ENCODE results near the gene BANF1.

BANF1 gene

DNA sequence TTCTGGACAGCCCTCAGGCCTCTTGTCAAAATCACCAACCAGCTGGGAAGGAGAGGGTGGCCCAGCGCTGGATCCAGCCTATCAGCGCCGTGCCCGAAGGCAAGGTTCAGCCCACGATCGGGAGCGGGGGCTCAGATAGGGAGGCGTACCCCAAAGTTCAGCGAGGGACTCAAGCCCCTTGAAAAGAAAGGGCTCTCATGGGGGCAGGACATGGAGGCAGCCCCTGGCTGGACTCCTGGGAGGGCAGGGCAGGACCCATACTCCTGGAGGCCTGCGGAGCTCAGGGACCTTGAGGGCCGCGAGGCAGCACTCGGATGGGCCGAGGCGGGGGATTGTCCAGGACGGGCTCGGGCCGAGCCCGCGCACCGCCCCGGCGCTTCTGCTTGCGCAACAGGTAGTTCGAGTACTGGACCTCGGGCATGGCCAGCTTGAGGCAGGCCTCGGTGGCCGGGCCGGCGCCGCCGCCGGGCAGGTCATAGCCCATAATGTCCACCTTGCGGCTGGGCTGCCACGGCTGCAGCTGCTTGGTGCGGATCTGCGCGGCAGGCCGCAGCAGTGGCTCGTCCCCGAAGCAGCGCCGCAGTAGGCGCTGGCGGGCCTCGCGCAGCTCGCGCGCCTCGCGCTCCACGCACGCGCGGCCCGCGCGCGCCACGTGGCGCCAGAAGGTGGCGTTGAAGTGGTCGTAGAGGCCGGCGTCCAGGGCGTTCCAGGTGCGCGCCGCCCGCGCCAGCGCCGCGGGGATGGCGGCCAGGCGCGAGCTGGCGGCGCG is 40.1 kb downstream of the BANF1 start:
- no peak for DNase-seq

DNA sequence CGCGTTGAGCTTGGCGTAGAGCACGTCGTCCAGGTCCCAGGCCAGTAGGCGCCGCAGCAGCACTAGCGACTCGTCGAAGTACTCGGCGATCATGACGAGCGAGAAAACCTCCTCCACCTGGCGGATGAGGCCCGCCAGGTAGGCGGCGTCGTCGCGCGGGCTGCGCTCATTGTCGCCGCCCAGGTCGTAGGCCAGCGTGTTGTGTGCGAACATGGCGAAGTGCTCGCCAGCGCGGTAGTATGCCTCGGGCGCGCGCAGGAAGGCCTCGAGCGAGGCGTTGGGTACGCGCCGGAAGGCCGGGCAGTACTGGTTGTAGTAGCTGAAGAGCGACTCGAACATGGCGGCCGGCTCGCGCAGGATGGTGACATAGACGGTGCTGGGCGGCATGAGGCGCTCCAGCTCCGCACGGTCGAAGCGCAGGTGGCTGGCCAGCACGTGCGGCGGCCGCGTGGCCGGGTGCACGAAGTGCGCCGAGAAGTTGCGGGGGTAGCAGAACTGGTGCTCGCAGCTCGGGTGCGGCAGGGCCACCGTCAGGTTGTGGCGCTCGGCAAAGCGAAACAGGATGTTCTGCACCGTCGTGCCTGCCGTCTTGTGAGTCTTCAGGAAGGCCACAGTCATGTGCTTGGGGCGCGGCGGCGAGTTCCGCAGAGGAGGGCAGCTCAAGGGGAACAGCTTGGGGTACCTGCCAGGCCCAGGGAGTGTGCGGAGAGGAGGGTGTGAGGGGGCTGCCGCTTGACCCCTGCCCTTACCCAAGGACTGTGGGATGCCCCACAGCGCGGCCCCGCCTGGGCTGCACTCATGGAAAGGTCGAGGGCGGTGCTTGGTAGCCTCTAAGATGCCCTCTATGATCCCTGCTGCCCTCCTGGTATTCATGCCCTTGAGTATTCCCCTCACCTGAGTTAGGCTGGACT is 40.9 kb downstream of the BANF1 start:
- no peak for DNase-seq

DNA sequence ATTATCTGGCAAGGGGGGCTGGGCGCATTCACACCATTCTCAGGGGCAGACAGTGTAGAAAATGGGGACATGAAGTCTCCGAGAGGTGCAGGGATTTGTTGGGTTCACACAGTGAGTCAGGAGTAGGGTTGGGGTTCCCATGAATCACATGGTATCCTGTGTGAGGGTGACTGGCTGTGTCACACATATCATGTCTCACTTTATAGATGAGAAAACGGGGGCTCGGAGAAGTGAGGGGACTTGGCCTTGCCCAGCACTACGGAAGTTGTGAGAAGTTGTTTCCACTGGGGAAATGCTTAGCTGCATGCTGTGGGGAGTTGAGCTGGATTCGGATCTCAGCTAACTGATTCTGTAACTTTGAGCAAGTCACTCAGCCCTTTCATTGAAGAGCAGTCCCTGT is 42.5 kb downstream of the BANF1 start:
- DNase-seq, result no peak

DNA sequence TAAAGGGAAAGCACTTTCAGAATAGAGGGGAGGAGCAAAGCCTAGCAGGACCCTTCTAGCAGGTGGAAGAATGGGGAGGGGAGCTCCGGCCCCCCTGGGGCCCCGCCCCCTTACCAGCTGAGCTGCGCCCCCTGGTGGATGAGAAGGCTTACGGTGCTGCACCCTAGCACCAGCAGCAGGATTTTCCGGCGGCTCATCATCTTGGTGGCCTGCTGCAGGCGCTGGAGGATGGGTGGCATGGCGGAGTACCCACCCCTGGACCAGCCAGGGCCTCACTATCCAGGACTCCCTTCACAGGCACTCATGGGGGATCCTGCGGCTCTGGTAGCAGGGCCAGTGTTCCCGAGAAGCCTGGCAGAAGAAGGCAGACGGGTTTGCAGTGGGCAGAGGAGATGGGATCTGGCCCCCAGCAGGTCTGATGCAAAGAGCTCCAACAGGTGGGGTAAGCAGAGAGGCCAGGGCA is 42.9 kb downstream of the BANF1 start:
- DNase-seq, result peak; percentile 58 to 81 (median 69)

GRCh38 chr11:66046901-66047300 is 44.6 kb downstream of the BANF1 start:
- DNase-seq, result no peak

- no peak for DNase-seq
These were observed 45.5 kb downstream of the BANF1 start for GRCh38 chr11:66047541-66048365.

GRCh38 chr11:66048547-66049323 is 46.4 kb downstream of the BANF1 start, which contains the start of gene GAL3ST3:
Gene GAL3ST3, minus strand, starts transcription at chr11:66049161. Its CDS starts 3,746 bp downstream, at chr11:66045415.
- DNase-seq, result peak in 2 of 3 experiments; percentile 23 to 44

GRCh38 chr11:66050581-66051231 is 48.4 kb downstream of the BANF1 start:
- peak in 2 of 3 experiments; percentile 32 to 56 for DNase-seq

GRCh38 chr11:66051371-66051765 is 49.1 kb downstream of the BANF1 start:
- no peak for DNase-seq

DNA sequence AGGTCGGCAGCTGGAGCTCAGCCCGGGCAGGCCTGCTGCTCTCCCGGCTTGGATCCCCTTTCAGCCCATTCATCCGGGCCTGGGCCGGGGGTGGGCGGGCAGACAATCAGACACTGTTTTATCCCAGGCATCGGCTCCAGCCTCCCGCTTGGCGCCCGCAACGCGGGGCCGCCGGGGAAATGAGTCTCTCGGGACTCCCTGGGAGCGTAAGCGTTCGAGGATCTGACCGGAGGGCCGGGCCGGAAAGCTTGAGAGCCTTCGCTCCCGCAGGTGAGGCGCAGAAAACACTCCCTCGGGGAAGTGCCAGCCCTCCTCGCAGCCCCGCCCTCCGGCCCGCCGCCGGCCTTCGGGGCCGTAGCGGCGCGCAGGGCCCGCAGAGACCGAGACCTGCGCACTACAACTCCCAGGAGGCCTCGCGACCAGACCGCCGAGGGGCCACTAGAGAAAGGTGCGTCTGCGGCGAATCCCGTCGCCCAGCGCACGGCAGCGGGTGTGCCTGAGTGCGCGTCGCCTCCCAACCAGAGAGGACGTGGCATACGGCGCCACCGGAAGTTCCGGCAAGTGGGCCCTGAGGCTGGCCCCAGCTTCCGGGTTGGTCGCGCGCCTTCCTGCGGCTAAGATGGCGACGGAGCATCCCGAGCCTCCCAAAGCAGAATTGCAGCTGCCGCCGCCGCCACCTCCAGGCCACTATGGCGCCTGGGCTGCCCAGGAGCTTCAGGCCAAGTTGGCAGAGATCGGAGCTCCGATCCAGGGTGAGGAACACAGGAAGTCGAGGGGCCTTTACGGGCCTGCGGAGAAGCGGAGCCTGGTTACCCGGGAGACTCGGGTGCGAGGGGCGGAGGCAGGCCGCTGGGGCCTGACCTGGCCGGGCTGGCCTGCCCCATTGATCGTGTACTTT is 49.7 kb downstream of the BANF1 start, which contains the start of gene SF3B2:
TSS of gene SF3B2 (plus strand) at position 599 of the 898 bp plus-strand sequence. CDS start at position 620, 21 bp downstream.
- peak; percentile 98 to 99 (median 99) for DNase-seq

GRCh38 chr11:66052664-66052982 is 50.3 kb downstream of the BANF1 start:
- DNase-seq, result no peak

Data from NCI-H1417 (cell line).